GM23338 (cell line): ENCODE data around the gene ARCN1. TPM values are rescaled to one million over a fixed set of nuclear protein-coding genes. Genes with fewer than 3 reads are reported as not detected.
A peak's percentile ranks its signal among the peaks of the same experiment; 100 is the strongest.

ENCODE experiments used
- ATAC-seq: fragments of 200-7000 bp; cut with Tn5 transposase; 3 replicates; pipeline ENCODE4 v1.9.1; 2020
- DNase-seq: peaks from one replicate; pipeline ENCODE4 v3.0.0-alpha.2; 2015; ENCODE audit warnings: low spot score
- H2AFZ ChIP-seq: fragments of 200-600 bp; sonication (generic); 2 replicates; pipeline ENCODE4 v1.8.0; 2016; ENCODE audit warnings: antibody characterized with exemption, mild to moderate bottlenecking, moderate library complexity
- H3F3A ChIP-seq: fragments of 200-600 bp; sonication (generic); replicated peaks from 2 replicates; pipeline ENCODE4 v1.8.0; 2017; ENCODE audit warnings: antibody characterized with exemption, mixed run types, low read depth
- H3K27ac ChIP-seq: fragments of 200-600 bp; sonication (generic); 2 replicates; pipeline ENCODE4 v1.6.1; 2016; ENCODE audit warnings: low read depth
- H3K27me3 ChIP-seq: fragments of 200-600 bp; sonication (generic); 2 replicates; pipeline ENCODE4 v1.8.0; 2016; ENCODE audit warnings: mild to moderate bottlenecking, mixed run types, moderate library complexity; ENCODE audit not compliant: insufficient read depth
- H3K36me3 ChIP-seq: fragments of 200-600 bp; sonication (generic); 2 replicates; pipeline ENCODE4 v1.8.0; 2016; ENCODE audit warnings: mild to moderate bottlenecking; ENCODE audit not compliant: insufficient read depth
- H3K4me1 ChIP-seq: fragments of 200-600 bp; sonication (generic); 2 replicates; pipeline ENCODE4 v1.8.0; 2016; ENCODE audit warnings: mild to moderate bottlenecking, moderate library complexity; ENCODE audit not compliant: insufficient read depth
- H3K4me2 ChIP-seq: fragments of 200-600 bp; sonication (generic); 2 replicates; pipeline ENCODE4 v1.7.1; 2017; ENCODE audit warnings: mixed run types
- H3K4me3 ChIP-seq: fragments of 200-600 bp; sonication (generic); 2 replicates; pipeline ENCODE4 v1.6.1; 2016; ENCODE audit warnings: mixed run types
- H3K79me2 ChIP-seq: fragments of 200-600 bp; sonication (generic); replicated peaks from 2 replicates; pipeline ENCODE4 v1.8.0; 2017; ENCODE audit warnings: mild to moderate bottlenecking; ENCODE audit not compliant: insufficient read depth
- H3K9me2 ChIP-seq: fragments of 200-600 bp; sonication (generic); 2 replicates; pipeline ENCODE4 v1.8.0; 2017; ENCODE audit not compliant: insufficient read depth
- H4K20me1 ChIP-seq: fragments of 200-600 bp; sonication (generic); replicated peaks from 2 replicates; pipeline ENCODE4 v1.8.0; 2017; ENCODE audit warnings: mild to moderate bottlenecking; ENCODE audit not compliant: insufficient read depth
- H3K27ac Mint-ChIP-seq: 2 replicates; pipeline ENCODE4 v1.8.0; 2020; ENCODE audit warnings: inconsistent platforms, mild to moderate bottlenecking, moderate library complexity, mixed read lengths
- H3K27me3 Mint-ChIP-seq: 3 replicates; pipeline ENCODE4 v1.8.0; 2022; ENCODE audit warnings: low read depth, mild to moderate bottlenecking, moderate library complexity, mixed read lengths, inconsistent platforms; ENCODE audit not compliant: insufficient read depth, poor library complexity
- H3K36me3 Mint-ChIP-seq: 3 replicates; pipeline ENCODE4 v1.8.0; 2021; ENCODE audit warnings: low read depth, mild to moderate bottlenecking, inconsistent platforms, moderate library complexity, mixed read lengths
- H3K4me1 Mint-ChIP-seq: 3 replicates; pipeline ENCODE4 v1.8.0; 2020; ENCODE audit warnings: mild to moderate bottlenecking, inconsistent platforms, mixed read lengths
- H3K4me3 Mint-ChIP-seq: 3 replicates; pipeline ENCODE4 v1.8.0; 2021; ENCODE audit warnings: moderate library complexity, mild to moderate bottlenecking, inconsistent platforms, mixed read lengths
- H3K9me3 Mint-ChIP-seq: 3 replicates; pipeline ENCODE4 v1.8.0; 2020; ENCODE audit warnings: moderate library complexity, mild to moderate bottlenecking, inconsistent platforms, mixed read lengths
- CREB1 ChIP-seq: fragments of 250-450 bp; sonication (Bioruptor Pico); IDR thresholded peaks from 2 replicates; pipeline ENCODE4 v1.5.0; 2020; ENCODE audit warnings: low read depth, mild to moderate bottlenecking, moderate library complexity
- CTCF ChIP-seq, 2 experiments: fragments of 200-600 bp in 1 of 2; sonication (generic) in 1 of 2; conservative IDR thresholded peaks; 2 replicates each; pipeline versions ENCODE4 v1.5.1 to v1.6.1; 2016 to 2017; ENCODE audit warnings: antibody characterized with exemption in 2 of 2, low read depth in 2 of 2, mild to moderate bottlenecking in 2 of 2, moderate library complexity in 1 of 2
- ETS1 ChIP-seq: IDR thresholded peaks from 2 replicates; pipeline ENCODE4 v1.6.1; 2016; ENCODE audit warnings: antibody characterized with exemption
- EZH2 ChIP-seq: fragments of 200-600 bp; sonication (generic); IDR thresholded peaks from one replicate; pipeline ENCODE4 v1.8.0; 2017; ENCODE audit warnings: antibody characterized with exemption, mild to moderate bottlenecking, low read depth; ENCODE audit not compliant: unreplicated experiment
- EZH2phosphoT487 ChIP-seq: fragments of 200-600 bp; sonication (generic); IDR thresholded peaks from one replicate; pipeline ENCODE4 v1.8.1; 2018; ENCODE audit warnings: antibody characterized with exemption; ENCODE audit not compliant: unreplicated experiment
- JUNB ChIP-seq: IDR thresholded peaks from one replicate; pipeline ENCODE4 v1.6.1; 2016; ENCODE audit warnings: antibody characterized with exemption; ENCODE audit not compliant: unreplicated experiment
- NANOG ChIP-seq: IDR thresholded peaks from 2 replicates; pipeline ENCODE4 v1.6.1; 2016; ENCODE audit warnings: antibody characterized with exemption, borderline replicate concordance
- POLR2AphosphoS5 ChIP-seq: IDR thresholded peaks from 2 replicates; pipeline ENCODE4 v1.6.1; 2016; ENCODE audit warnings: antibody characterized with exemption, low read depth
- STAT1 ChIP-seq: IDR thresholded peaks from one replicate; pipeline ENCODE4 v1.6.1; 2016; ENCODE audit warnings: antibody characterized with exemption; ENCODE audit not compliant: unreplicated experiment
- ZNF114 ChIP-seq: fragments of 250-450 bp; sonication (Bioruptor Pico); IDR thresholded peaks from 2 replicates; pipeline ENCODE4 v1.5.0; 2020; ENCODE audit warnings: mild to moderate bottlenecking, moderate library complexity
- ZNF331 ChIP-seq: fragments of 250-450 bp; sonication (Bioruptor Pico); IDR thresholded peaks from 2 replicates; pipeline ENCODE4 v1.5.0; 2020; ENCODE audit warnings: low read depth, mild to moderate bottlenecking, moderate library complexity
- ZNF462 ChIP-seq: fragments of 250-450 bp; sonication (Bioruptor Pico); IDR thresholded peaks from 2 replicates; pipeline ENCODE4 v1.5.0; 2020; ENCODE audit warnings: mild to moderate bottlenecking, moderate library complexity
- polyA plus RNA-seq: library from polyadenylated mRNA; unstranded; fragments of >200 nt; fragmentation: Nextera tagmentation; extraction: Ambion mirVana; gene quantifications from 2 replicates; pipeline ENCODE4 v1.2.1, GENCODE V29; 2016
- total RNA-seq: library from RNA; depleted of rRNA; stranded (reverse); fragments of >200 nt; shearing (Covaris generic); gene quantifications from 2 replicates; pipeline ENCODE4 v1.2.3, GENCODE V29; 2014
- TF ChIP-seq, protein P1 (sequence below): IDR thresholded peaks from one replicate; pipeline ENCODE4 v1.6.1; 2018; ENCODE audit warnings: antibody characterized with exemption; ENCODE audit not compliant: unreplicated experiment

Gene ARCN1
- total and polyA plus RNA-seq, 2 experiments from 2014 or later = 79.9 to 106 TPM

DNA sequence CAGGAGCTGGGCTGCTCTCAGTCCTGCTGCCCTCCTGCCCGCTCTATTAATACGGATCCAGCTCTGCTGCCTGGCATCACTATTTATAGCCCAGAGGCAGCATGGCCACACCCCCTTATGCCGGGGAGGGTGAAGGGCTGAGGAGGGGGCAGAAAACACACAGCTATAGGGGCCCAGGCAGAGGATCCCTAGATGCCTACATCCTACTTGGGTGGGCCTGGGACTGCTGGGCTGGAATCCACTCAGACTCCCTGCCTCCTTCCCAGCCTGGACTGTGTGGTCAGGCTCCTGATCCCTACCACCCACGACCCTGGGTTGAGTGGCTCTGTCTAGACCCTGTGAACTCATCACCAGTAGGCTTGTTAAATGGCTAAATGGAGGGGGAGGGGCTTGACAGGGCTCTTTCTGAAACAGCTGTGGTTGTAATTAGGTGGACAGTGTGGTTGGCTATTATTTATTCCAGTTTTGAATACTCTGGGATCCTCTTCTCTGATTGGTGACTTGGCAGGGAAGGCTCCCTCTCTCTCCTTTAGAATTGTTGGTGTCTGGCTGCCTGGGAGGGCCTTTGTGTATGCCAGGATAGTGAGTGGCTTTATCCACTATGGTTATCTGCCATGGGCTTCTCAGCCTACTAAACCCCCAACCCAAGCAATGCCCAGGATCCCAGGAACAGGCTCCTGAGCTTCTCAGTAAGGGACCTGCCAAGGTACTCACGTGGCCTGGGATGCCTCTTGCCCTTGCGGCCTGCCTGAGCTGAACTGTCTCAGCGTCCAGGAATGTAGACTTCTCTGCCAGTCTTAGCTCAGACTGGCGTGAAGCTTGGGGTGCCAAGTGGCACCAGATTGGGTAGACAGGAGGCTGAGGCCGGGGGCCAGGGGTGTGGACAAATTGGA lies 50.4 kb downstream of the ARCN1 start:
- Histone ChIP-seq H2AFZ (no peak overlapping the region), H3K27ac (no peak overlapping the region), H3K79me2 (peaks cover 29% of the 10 kb centered on the region), H3K4me3 (peak overlapping the region; percentile 92), H3F3A (peaks cover 4% of the 10 kb centered on the region; the same call in 1 of the 2 replicates), H3K27me3 (no peaks in the 10 kb centered on the region), H4K20me1 (peaks cover 4% of the 10 kb centered on the region), H3K9me2 (no peaks in the 10 kb centered on the region), H3K4me1 (peaks cover 33% of the 10 kb centered on the region), H3K4me2 (peak overlapping the region; percentile 95), H3K36me3 (0 out of 2 replicates have a peak, but pooled peaks cover 6% of the 10 kb centered on the region)
- Mint-ChIP-seq H3K9me3 (no peaks in the 10 kb centered on the region; the same call in 2 of the 3 replicates), H3K27ac (no peak overlapping the region), H3K27me3 (peaks cover 13% of the 10 kb centered on the region), H3K36me3 (peaks cover 12% of the 10 kb centered on the region; the same call in 2 of the 3 replicates), H3K4me1 (peaks cover 50% of the 10 kb centered on the region), H3K4me3 (peak overlapping the region; percentile 79)
- TF ChIP-seq ZNF114 (CRISPR knock-in tag) (no peak), STAT1 (no peak), ETS1 (no peak), ZNF462 (CRISPR knock-in tag) (no peak), CTCF (conservative IDR thresholded peaks at IDR 0.05; ENCODE audit: low read depth in 2 of 2) (no peak), CREB1 (CRISPR knock-in tag) (no peak), JUNB (no peak), ZNF331 (no peak), POLR2AphosphoS5 (no peak), EZH2 (no peak), EZH2phosphoT487 (no peak), NANOG (no peak)
- TF ChIP-seq, protein P1, sequence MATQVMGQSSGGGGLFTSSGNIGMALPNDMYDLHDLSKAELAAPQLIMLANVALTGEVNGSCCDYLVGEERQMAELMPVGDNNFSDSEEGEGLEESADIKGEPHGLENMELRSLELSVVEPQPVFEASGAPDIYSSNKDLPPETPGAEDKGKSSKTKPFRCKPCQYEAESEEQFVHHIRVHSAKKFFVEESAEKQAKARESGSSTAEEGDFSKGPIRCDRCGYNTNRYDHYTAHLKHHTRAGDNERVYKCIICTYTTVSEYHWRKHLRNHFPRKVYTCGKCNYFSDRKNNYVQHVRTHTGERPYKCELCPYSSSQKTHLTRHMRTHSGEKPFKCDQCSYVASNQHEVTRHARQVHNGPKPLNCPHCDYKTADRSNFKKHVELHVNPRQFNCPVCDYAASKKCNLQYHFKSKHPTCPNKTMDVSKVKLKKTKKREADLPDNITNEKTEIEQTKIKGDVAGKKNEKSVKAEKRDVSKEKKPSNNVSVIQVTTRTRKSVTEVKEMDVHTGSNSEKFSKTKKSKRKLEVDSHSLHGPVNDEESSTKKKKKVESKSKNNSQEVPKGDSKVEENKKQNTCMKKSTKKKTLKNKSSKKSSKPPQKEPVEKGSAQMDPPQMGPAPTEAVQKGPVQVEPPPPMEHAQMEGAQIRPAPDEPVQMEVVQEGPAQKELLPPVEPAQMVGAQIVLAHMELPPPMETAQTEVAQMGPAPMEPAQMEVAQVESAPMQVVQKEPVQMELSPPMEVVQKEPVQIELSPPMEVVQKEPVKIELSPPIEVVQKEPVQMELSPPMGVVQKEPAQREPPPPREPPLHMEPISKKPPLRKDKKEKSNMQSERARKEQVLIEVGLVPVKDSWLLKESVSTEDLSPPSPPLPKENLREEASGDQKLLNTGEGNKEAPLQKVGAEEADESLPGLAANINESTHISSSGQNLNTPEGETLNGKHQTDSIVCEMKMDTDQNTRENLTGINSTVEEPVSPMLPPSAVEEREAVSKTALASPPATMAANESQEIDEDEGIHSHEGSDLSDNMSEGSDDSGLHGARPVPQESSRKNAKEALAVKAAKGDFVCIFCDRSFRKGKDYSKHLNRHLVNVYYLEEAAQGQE = no peak
- DNase-seq (no peak), ATAC-seq (peak; percentile 2)
